CD4-positive, alpha-beta memory T cell (primary cell): ENCODE measurements around the gene CCDC184. TPM values are rescaled to one million over a fixed set of nuclear protein-coding genes. Genes with fewer than 3 reads are reported as not detected.

Experiments
- CTCF ChIA-PET: fragments of 350-600 bp; sonication (Branson Sonifier 250); formaldehyde crosslinking; loops from one replicate; lab custom pipeline; 2021; ENCODE audit warnings: inconsistent platforms; ENCODE audit not compliant: partially characterized antibody; lab: Charles Lee
- POLR2A ChIA-PET: fragments of 350-600 bp; sonication (Branson Sonifier 250); formaldehyde crosslinking; loops from one replicate; lab custom pipeline; 2021; ENCODE audit not compliant: partially characterized antibody; lab: Charles Lee
- DNase-seq, 5 donors: peaks; one replicate each; pipeline versions ENCODE4 v3.0.0 to v3.0.0-alpha.2; 2020 to 2022; ENCODE audit warnings: mixed read lengths in 1 of 5
- H3K27ac ChIP-seq: one replicate; pipeline ENCODE4 v1.7.0; 2013; ENCODE audit warnings: low read depth, low read length
- H3K27me3 ChIP-seq: 2 replicates; pipeline ENCODE4 v1.7.0; 2013; ENCODE audit warnings: mild to moderate bottlenecking, low read length, moderate library complexity; ENCODE audit not compliant: insufficient read depth
- H3K36me3 ChIP-seq: 2 replicates; pipeline ENCODE4 v1.7.0; 2013; ENCODE audit warnings: mild to moderate bottlenecking, low read length, moderate library complexity; ENCODE audit not compliant: insufficient read depth
- H3K4me1 ChIP-seq: 2 replicates; pipeline ENCODE4 v1.7.0; 2013; ENCODE audit warnings: mild to moderate bottlenecking, low read length, moderate library complexity; ENCODE audit not compliant: insufficient read depth
- H3K4me3 ChIP-seq, 2 donors: one replicate each; pipeline ENCODE4 v1.7.0; 2013; ENCODE audit warnings: low read length in 2 of 2, mild to moderate bottlenecking in 1 of 2
- H3K9me3 ChIP-seq, 2 donors: one replicate each; pipeline ENCODE4 v1.7.0; 2013; ENCODE audit warnings: low read length in 2 of 2, control low read depth in 1 of 2; ENCODE audit not compliant: control insufficient read depth in 1 of 2
- H3K27ac Mint-ChIP-seq, 7 donors: one replicate each; pipeline ENCODE4 v1.8.0; 2020 to 2021; ENCODE audit warnings: mixed read lengths in 7 of 7, mild to moderate bottlenecking in 6 of 7, inconsistent platforms in 3 of 7, moderate library complexity in 3 of 7
- H3K27me3 Mint-ChIP-seq, 2 donors: one replicate each; pipeline ENCODE4 v1.8.0; 2020 to 2021; ENCODE audit warnings: mixed read lengths in 2 of 2
- H3K36me3 Mint-ChIP-seq, 2 donors: one replicate each; pipeline ENCODE4 v1.8.0; 2020 to 2021; ENCODE audit warnings: mixed read lengths in 2 of 2, inconsistent platforms in 1 of 2, mild to moderate bottlenecking in 1 of 2
- H3K4me1 Mint-ChIP-seq, 4 donors: one replicate each; pipeline ENCODE4 v1.8.0; 2020 to 2021; ENCODE audit warnings: mixed read lengths in 4 of 4, mild to moderate bottlenecking in 1 of 4
- H3K4me3 Mint-ChIP-seq, 8 donors: one replicate each; pipeline ENCODE4 v1.8.0; 2020 to 2021; ENCODE audit warnings: mixed read lengths in 8 of 8, mild to moderate bottlenecking in 7 of 8, moderate library complexity in 6 of 8, inconsistent platforms in 3 of 8
- H3K9me3 Mint-ChIP-seq, 8 donors: one replicate each; pipeline ENCODE4 v1.8.0; 2020 to 2021; ENCODE audit warnings: mixed read lengths in 8 of 8, mild to moderate bottlenecking in 5 of 8, inconsistent platforms in 3 of 8, moderate library complexity in 1 of 8
- intact Hi-C: fragments of 100-400 bp; cut with micrococcal nuclease; formaldehyde crosslinking; loops from one replicate; pipeline ENCODE4 v1.15.1; 2023
- polyA plus RNA-seq, 2 donors: library from polyadenylated mRNA; unstranded; fragments of 300-500 nt; fragmentation: Illumina TruSeq; gene quantifications; one replicate each; pipeline ENCODE4 v1.2.3, GENCODE V29; 2021
- total RNA-seq, 2 experiments: library from RNA; stranded (reverse); gene quantifications; one replicate each; pipeline ENCODE4 v1.2.3, GENCODE V29; 2021

Gene CCDC184
- total and polyA plus RNA-seq, 4 experiments from 2014 or later, result 0.15 to 0.47 (median 0.42) TPM; not detected in 1

- H3K4me3 Mint-ChIP-seq, result peak overlapping the region; percentile 47 to 96 (median 81)
- ChIA-PET POLR2A (interaction anchor here (2.2 to 3.4 kb wide), 2 partner anchors 14 to 27 kb away, joined by 7 to 65 read pairs; partner anchors contain the start of gene ASB8), CTCF (interaction anchor here (0.8 to 8.2 kb wide), 5 partner anchors 9 to 371 kb away, joined by 3 to 127 read pairs (median 4); partner anchors contain the start of gene ASB8)
- H3K4me1 Mint-ChIP-seq, result peaks cover 6 to 25% (median 10%) of the 10 kb centered on the region in 4 donors
- intact Hi-C loops, result loop anchor here (5.0 kb wide), 1 partner anchor 168 kb away; the partner anchor contains the start of gene ZNF641
- Histone ChIP-seq H3K27ac (no peak overlapping the region), H3K27me3 (no peaks in the 10 kb centered on the region), H3K36me3 (no peaks in the 10 kb centered on the region), H3K4me1 (peaks cover 15% of the 10 kb centered on the region), H3K9me3 (no peaks in the 10 kb centered on the region), H3K4me3 (peak overlapping the region in 1 of 2 donors; percentile 99)
- H3K9me3 Mint-ChIP-seq, result no peaks in the 10 kb centered on the region
- peaks cover 13 to 15% of the 10 kb centered on the region in 2 donors for H3K27me3 Mint-ChIP-seq
- DNase-seq, result no peak
- H3K27ac Mint-ChIP-seq, result peak overlapping the region in 6 of 7 donors; percentile 42 to 74 (median 63)
- H3K36me3 Mint-ChIP-seq, result peaks cover 0 to 7% of the 10 kb centered on the region in 2 donors
Measured at GRCh38 chr12:48184549-48184922, 1.1 kb downstream of the CCDC184 start.

- Histone ChIP-seq H3K36me3 (no peaks in the 10 kb centered on the region), H3K4me1 (peaks cover 15% of the 10 kb centered on the region), H3K9me3 (no peaks in the 10 kb centered on the region), H3K27ac (no peak overlapping the region), H3K4me3 (no peak overlapping the region), H3K27me3 (no peaks in the 10 kb centered on the region)
- intact Hi-C loops, result no loop called here
- Mint-ChIP-seq H3K36me3 (peaks cover 0 to 7% of the 10 kb centered on the region in 2 donors), H3K9me3 (no peaks in the 10 kb centered on the region), H3K27ac (peak overlapping the region in 6 of 7 donors; percentile 37 to 83 (median 68)), H3K4me3 (peak overlapping the region in 6 of 8 donors; percentile 14 to 96 (median 82)), H3K4me1 (peaks cover 7 to 25% (median 10%) of the 10 kb centered on the region in 4 donors), H3K27me3 (peaks cover 16% of the 10 kb centered on the region in 2 donors)
- POLR2A ChIA-PET, result interaction anchor here (2.2 to 3.4 kb wide), 2 partner anchors 13 to 27 kb away, joined by 7 to 65 read pairs; partner anchors contain the start of gene ASB8
- no peak for DNase-seq
- CTCF ChIA-PET, result interaction anchor here (1.0 to 8.2 kb wide), 3 partner anchors 8 to 28 kb away, joined by 4 to 127 read pairs (median 8); partner anchors contain the start of gene ASB8
Measured at GRCh38 chr12:48185181-48185919, 1.9 kb downstream of the CCDC184 start.

- Mint-ChIP-seq H3K36me3 (peaks cover 0 to 4% of the 10 kb centered on the region in 2 donors), H3K4me1 (peaks cover 0 to 17% (median 4%) of the 10 kb centered on the region in 4 donors), H3K4me3 (no peak overlapping the region), H3K27me3 (peaks cover 16 to 21% of the 10 kb centered on the region in 2 donors), H3K27ac (no peak overlapping the region), H3K9me3 (no peaks in the 10 kb centered on the region)
- no peak overlapping the region for H3K27ac ChIP-seq
- H3K4me3 ChIP-seq, result no peak overlapping the region
- no peaks in the 10 kb centered on the region for H3K36me3 ChIP-seq
- H3K9me3 ChIP-seq, result no peaks in the 10 kb centered on the region
- no peaks in the 10 kb centered on the region for H3K27me3 ChIP-seq
- ChIA-PET POLR2A (interaction anchor here (2.2 kb wide), 1 partner anchor 10 kb away, joined by 8 read pairs; no protein-coding TSS in a partner anchor), CTCF (interaction anchor here (0.9 to 8.2 kb wide), 6 partner anchors 9 to 225 kb away, joined by 3 to 127 read pairs (median 4); partner anchors contain the start of genes PFKM and TMEM106C)
- intact Hi-C loops, result loop anchor here (2.0 kb wide), 1 partner anchor 473 kb away; no protein-coding TSS in a partner anchor
- no peak for DNase-seq
- H3K4me1 ChIP-seq, result peaks cover 6% of the 10 kb centered on the region
Measured at GRCh38 chr12:48187916-48188695, 4.7 kb downstream of the CCDC184 start.

- Histone ChIP-seq H3K27me3 (no peaks in the 10 kb centered on the region), H3K27ac (no peak overlapping the region), H3K4me3 (no peak overlapping the region), H3K9me3 (no peaks in the 10 kb centered on the region), H3K4me1 (peaks cover 1% of the 10 kb centered on the region), H3K36me3 (no peaks in the 10 kb centered on the region)
- Mint-ChIP-seq H3K27me3 (peaks cover 16 to 18% of the 10 kb centered on the region in 2 donors), H3K36me3 (no peaks in the 10 kb centered on the region), H3K9me3 (peaks cover 0 to 1% (median 0%) of the 10 kb centered on the region in 8 donors), H3K4me3 (no peak overlapping the region), H3K27ac (peak overlapping the region in 1 of 7 donors; percentile 14), H3K4me1 (peaks cover 0 to 8% (median 2%) of the 10 kb centered on the region in 4 donors)
- ChIA-PET POLR2A (interaction anchor here (0.8 to 1.0 kb wide), 2 partner anchors 9 kb away, joined by 3 read pairs; no protein-coding TSS in a partner anchor), CTCF (interaction anchor here (0.6 to 8.2 kb wide), 23 partner anchors 8 to 448 kb away, joined by 3 to 127 read pairs (median 4); partner anchors contain the start of genes ASB8, PFKM and TMEM106C)
- peak; percentile 59 to 65 (median 64) for DNase-seq
- intact Hi-C loops, result loop anchor here (1.0 to 2.0 kb wide), 3 partner anchors 8 to 475 kb away; no protein-coding TSS in a partner anchor
Measured at GRCh38 chr12:48189331-48190125, 6.1 kb downstream of the CCDC184 start.

- no peak for DNase-seq
- no peak overlapping the region for H3K27ac Mint-ChIP-seq
- intact Hi-C loops, result no loop called here
- H3K9me3 Mint-ChIP-seq, result peaks cover 0 to 1% (median 0%) of the 10 kb centered on the region in 8 donors
- Histone ChIP-seq H3K27ac (no peak overlapping the region), H3K9me3 (no peaks in the 10 kb centered on the region), H3K36me3 (no peaks in the 10 kb centered on the region), H3K4me1 (no peaks in the 10 kb centered on the region), H3K27me3 (no peaks in the 10 kb centered on the region), H3K4me3 (no peak overlapping the region)
- no peaks in the 10 kb centered on the region for H3K36me3 Mint-ChIP-seq
- CTCF ChIA-PET, result no interaction called here
- POLR2A ChIA-PET, result no interaction called here
- H3K4me1 Mint-ChIP-seq, result peaks cover 0 to 3% (median under 1%) of the 10 kb centered on the region in 4 donors
- H3K27me3 Mint-ChIP-seq, result peaks cover 9 to 12% of the 10 kb centered on the region in 2 donors
- H3K4me3 Mint-ChIP-seq, result no peak overlapping the region
Measured at GRCh38 chr12:48191096-48191495, 7.7 kb downstream of the CCDC184 start.

- H3K36me3 Mint-ChIP-seq, result peaks cover 0 to 3% of the 10 kb centered on the region in 2 donors
- Histone ChIP-seq H3K4me1 (peaks cover 5% of the 10 kb centered on the region), H3K36me3 (no peaks in the 10 kb centered on the region), H3K9me3 (no peaks in the 10 kb centered on the region), H3K27ac (no peak overlapping the region), H3K4me3 (no peak overlapping the region), H3K27me3 (no peaks in the 10 kb centered on the region)
- H3K4me3 Mint-ChIP-seq, result peak overlapping the region in 1 of 8 donors; percentile 12
- H3K9me3 Mint-ChIP-seq, result peaks cover 0 to 1% (median 0%) of the 10 kb centered on the region in 8 donors
- ChIA-PET CTCF (interaction anchor here (1.2 to 1.9 kb wide), 3 partner anchors 9 to 12 kb away, joined by 3 to 8 read pairs (median 5); partner anchors contain the start of genes CCDC184 and OR10AD1), POLR2A (no interaction called here)
- peaks cover 7 to 9% of the 10 kb centered on the region in 2 donors for H3K27me3 Mint-ChIP-seq
- H3K27ac Mint-ChIP-seq, result no peak overlapping the region
- H3K4me1 Mint-ChIP-seq, result peaks cover 5 to 11% (median 6%) of the 10 kb centered on the region in 4 donors
- intact Hi-C loops, result no loop called here
- no peak for DNase-seq
Measured at GRCh38 chr12:48192861-48193260, 9.4 kb downstream of the CCDC184 start.
